Stimulated activated CD4-positive, alpha-beta T cell treated with anti-CD3 and anti-CD28 coated beads, Interleukin-1b, Interleukin-23, amount 100 ng/mL, for 48 hours (primary cell): ENCODE results near the gene CD300LG.

Source experiments
- DNase-seq: peaks from one replicate; pipeline ENCODE4 v3.0.0-alpha.2; 2020

The CD300LG gene

GRCh38 chr17:43911904-43912303 is 64.9 kb downstream of the CD300LG start:
- DNase-seq, result no peak

GRCh38 chr17:43912635-43913304 is 65.8 kb downstream of the CD300LG start:
- DNase-seq, result no peak
